Glutamatergic neuron (in vitro differentiated cells): ENCODE results near the gene OLFM2. TPM values are rescaled to one million over a fixed set of nuclear protein-coding genes. Genes with fewer than 3 reads are reported as not detected.
A peak's percentile ranks its signal among the peaks of the same experiment; 100 is the strongest.

Source experiments
- DNase-seq: peaks from one replicate; pipeline ENCODE4 v3.0.0; 2022
- H3K27ac Mint-ChIP-seq: one replicate; pipeline ENCODE4 v1.8.0; 2020; ENCODE audit warnings: mild to moderate bottlenecking, mixed read lengths, inconsistent platforms; ENCODE audit not compliant: unreplicated experiment
- H3K27me3 Mint-ChIP-seq: one replicate; pipeline ENCODE4 v1.8.0; 2020; ENCODE audit warnings: mild to moderate bottlenecking, moderate library complexity, mixed read lengths, inconsistent platforms; ENCODE audit not compliant: unreplicated experiment
- H3K36me3 Mint-ChIP-seq: one replicate; pipeline ENCODE4 v1.8.0; 2020; ENCODE audit warnings: mild to moderate bottlenecking, mixed read lengths, inconsistent platforms; ENCODE audit not compliant: unreplicated experiment
- H3K4me1 Mint-ChIP-seq: one replicate; pipeline ENCODE4 v1.8.0; 2020; ENCODE audit warnings: mild to moderate bottlenecking, low read depth, mixed read lengths, inconsistent platforms; ENCODE audit not compliant: unreplicated experiment
- H3K4me3 Mint-ChIP-seq: one replicate; pipeline ENCODE4 v1.8.0; 2020; ENCODE audit warnings: mild to moderate bottlenecking, mixed read lengths, inconsistent platforms; ENCODE audit not compliant: unreplicated experiment
- H3K9me3 Mint-ChIP-seq: one replicate; pipeline ENCODE4 v1.8.0; 2020; ENCODE audit warnings: mild to moderate bottlenecking, moderate library complexity, mixed read lengths, inconsistent platforms; ENCODE audit not compliant: unreplicated experiment
- total RNA-seq: library from RNA; stranded (reverse); fragmentation: NEBNext Ultra II Directional; extraction: Animal tissue kit (Norgen Biotek cat#: 25700); gene quantifications from one replicate; pipeline ENCODE4 v1.2.1, GENCODE V29; 2021; ENCODE audit not compliant: unreplicated experiment
- TF ChIP-seq, protein P1 (sequence below): fragments of 200-600 bp; sonication (generic); IDR thresholded peaks from one replicate; pipeline ENCODE4 v1.5.0; 2021; ENCODE audit not compliant: partially characterized antibody, unreplicated experiment

Gene OLFM2
- total RNA-seq, 1 donor from 2014 or later, result 19.5 TPM

DNA sequence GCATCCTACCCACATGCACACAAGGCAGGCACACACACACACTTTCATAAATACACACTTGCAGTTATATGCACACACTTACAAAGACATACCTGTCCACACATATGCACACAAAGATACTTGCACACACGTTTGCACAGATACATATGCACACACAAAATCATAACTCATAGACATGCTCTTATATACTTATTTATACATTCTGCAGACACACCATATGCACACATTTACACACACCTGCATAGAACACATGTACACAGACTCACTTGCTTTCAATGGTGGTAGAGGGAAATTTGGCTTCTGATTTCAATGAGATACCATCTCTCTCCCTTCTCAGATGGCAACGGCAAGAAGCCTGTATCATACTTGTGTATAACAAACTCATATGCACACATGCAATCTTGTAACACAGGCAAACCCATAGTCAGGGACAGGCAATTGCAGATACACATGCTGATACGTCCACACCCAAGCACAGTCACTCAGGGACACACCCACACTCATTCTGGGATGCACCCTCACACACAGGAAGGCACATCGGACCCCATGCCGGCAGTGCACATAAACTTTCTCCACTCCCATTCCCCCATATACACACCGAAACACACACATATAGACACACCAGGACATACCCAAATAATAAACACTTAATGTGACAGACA, 24.7 kb downstream of the OLFM2 start:
- no peak overlapping the region for H3K4me3 Mint-ChIP-seq
- no peak for DNase-seq
- TF ChIP-seq, protein P1, sequence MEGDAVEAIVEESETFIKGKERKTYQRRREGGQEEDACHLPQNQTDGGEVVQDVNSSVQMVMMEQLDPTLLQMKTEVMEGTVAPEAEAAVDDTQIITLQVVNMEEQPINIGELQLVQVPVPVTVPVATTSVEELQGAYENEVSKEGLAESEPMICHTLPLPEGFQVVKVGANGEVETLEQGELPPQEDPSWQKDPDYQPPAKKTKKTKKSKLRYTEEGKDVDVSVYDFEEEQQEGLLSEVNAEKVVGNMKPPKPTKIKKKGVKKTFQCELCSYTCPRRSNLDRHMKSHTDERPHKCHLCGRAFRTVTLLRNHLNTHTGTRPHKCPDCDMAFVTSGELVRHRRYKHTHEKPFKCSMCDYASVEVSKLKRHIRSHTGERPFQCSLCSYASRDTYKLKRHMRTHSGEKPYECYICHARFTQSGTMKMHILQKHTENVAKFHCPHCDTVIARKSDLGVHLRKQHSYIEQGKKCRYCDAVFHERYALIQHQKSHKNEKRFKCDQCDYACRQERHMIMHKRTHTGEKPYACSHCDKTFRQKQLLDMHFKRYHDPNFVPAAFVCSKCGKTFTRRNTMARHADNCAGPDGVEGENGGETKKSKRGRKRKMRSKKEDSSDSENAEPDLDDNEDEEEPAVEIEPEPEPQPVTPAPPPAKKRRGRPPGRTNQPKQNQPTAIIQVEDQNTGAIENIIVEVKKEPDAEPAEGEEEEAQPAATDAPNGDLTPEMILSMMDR, result no peak
- H3K36me3 Mint-ChIP-seq, result no peaks in the 10 kb centered on the region
- H3K4me1 Mint-ChIP-seq, result peaks cover 2% of the 10 kb centered on the region
- H3K27me3 Mint-ChIP-seq, result peaks cover 6% of the 10 kb centered on the region
- no peak overlapping the region for H3K27ac Mint-ChIP-seq
- peaks cover 7% of the 10 kb centered on the region for H3K9me3 Mint-ChIP-seq

DNA sequence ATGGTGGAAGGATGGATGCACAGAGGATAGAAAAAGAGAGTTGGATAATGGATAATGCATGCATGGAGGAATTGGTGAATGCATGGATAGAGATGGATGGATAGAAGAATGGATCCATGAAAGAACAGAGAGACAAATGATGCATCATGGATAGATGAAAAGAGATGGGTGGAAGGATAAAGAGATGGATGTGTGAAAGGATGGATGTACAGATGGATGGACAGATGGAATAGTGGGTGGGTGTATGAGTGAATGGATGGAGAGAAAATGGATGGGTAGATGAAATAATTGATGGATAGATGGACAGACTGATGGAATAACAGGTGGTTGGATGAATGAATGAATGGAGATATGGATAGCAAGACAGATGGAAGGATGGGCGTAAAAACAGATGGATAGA, 25.7 kb downstream of the OLFM2 start:
- peaks cover 7% of the 10 kb centered on the region for H3K9me3 Mint-ChIP-seq

DNA sequence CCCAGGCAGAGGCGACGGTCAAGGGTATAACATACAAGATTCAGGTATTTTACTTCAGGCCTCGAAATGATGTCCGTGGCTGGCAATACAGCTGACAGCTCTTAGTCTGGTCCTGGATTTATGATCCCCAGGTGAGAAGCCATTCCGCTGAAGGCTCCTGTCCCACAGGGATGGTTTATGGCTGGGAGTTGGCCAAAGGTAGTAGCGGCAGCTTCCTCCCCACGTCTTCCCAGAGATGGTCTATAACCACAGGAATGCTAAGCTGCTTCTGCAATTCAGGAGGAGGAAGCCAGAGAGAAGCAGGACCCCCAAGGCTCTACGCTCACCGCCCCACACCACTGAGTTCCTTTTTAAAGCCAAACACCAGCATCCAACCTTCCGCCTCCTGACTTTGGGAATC, 27.1 kb downstream of the OLFM2 start:
- peaks cover 6% of the 10 kb centered on the region for H3K27me3 Mint-ChIP-seq
- TF ChIP-seq, protein P1, result no peak
- peaks cover 7% of the 10 kb centered on the region for H3K4me1 Mint-ChIP-seq
- no peaks in the 10 kb centered on the region for H3K36me3 Mint-ChIP-seq
- H3K9me3 Mint-ChIP-seq, result peaks cover 4% of the 10 kb centered on the region
- H3K4me3 Mint-ChIP-seq, result no peak overlapping the region
- H3K27ac Mint-ChIP-seq, result no peak overlapping the region
- DNase-seq, result no peak

More for the DNA sequence above, 25.7 kb downstream of the OLFM2 start:
- Mint-ChIP-seq H3K4me3 (no peak overlapping the region), H3K27me3 (peaks cover 9% of the 10 kb centered on the region), H3K4me1 (peaks cover 10% of the 10 kb centered on the region), H3K27ac (no peak overlapping the region), H3K36me3 (no peaks in the 10 kb centered on the region)
- TF ChIP-seq, protein P1, result no peak
- no peak for DNase-seq

DNA sequence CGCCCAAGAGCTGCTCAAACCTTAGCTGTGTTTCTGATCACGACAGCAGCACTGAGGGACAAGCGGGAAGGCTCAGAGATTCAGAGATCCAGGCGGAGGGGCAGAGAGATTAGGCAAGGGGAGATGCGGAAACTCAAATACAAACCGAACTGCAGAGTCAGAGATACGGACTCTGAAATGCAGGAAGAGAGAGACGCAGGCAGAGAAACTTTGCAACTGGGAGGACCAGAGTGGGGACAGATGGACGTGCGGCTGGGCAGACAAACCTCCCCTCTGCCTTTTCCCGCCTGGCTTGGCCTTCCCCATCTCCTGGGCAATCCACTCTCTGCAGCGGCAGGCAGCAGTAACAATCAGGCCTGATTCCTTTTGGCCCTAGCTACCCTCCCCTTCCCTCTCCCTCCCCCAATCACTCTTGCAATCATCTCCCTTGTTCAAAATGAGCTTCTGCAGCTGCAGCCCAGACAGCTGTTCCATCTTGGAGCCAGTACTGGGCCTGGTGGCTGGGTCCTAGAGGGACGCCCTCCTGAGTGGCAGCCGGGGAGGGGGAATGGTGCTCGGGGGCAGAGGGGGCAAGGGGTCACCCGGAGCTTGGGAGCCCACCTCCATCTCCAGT, 29.7 kb downstream of the OLFM2 start:
- Mint-ChIP-seq H3K4me1 (peaks cover 7% of the 10 kb centered on the region), H3K4me3 (peak overlapping the region; percentile 15), H3K27me3 (peaks cover 7% of the 10 kb centered on the region), H3K27ac (peak overlapping the region; percentile 6), H3K36me3 (no peaks in the 10 kb centered on the region), H3K9me3 (no peaks in the 10 kb centered on the region)
- DNase-seq, result peak; percentile 22
- TF ChIP-seq, protein P1, result no peak

DNA sequence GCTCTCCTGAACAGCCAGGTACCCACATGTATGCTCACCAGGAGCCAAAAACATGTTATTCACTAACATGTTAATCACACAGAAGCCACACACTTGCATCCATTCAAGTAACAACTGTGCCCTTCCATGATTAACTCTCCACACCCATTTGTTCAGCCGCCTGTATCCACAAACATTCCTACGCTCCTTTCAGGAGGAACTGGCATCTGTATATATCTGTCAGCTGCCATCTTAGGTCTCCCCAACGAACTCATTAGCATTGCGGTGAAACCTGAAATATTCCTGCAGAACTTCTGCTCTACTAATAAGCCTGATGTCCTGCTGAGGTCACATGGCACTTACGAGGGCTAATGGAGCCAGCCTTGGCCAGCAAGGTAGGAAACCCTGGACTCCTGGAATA, 33.0 kb downstream of the OLFM2 start:
- Mint-ChIP-seq H3K9me3 (no peaks in the 10 kb centered on the region), H3K4me1 (peaks cover 9% of the 10 kb centered on the region), H3K36me3 (no peaks in the 10 kb centered on the region), H3K27ac (no peak overlapping the region), H3K27me3 (peaks cover 8% of the 10 kb centered on the region), H3K4me3 (no peak overlapping the region)
- TF ChIP-seq, protein P1, result no peak
- DNase-seq, result no peak
